GM18505 (cell line): ENCODE results near the gene TMEM225B.
A peak's percentile ranks its signal among the peaks of the same experiment; 100 is the strongest.

Experiments
- ATAC-seq: cut with Tn5 transposase; IDR thresholded peaks from one replicate; pipeline ENCODE4 v1.9.1; 2021; ENCODE audit not compliant: unreplicated experiment
- POLR2A ChIP-seq: IDR thresholded peaks from 4 replicates; pipeline ENCODE4 v1.6.1; 2011; ENCODE audit warnings: borderline replicate concordance; ENCODE audit not compliant: insufficient read depth, insufficient read length; ENCODE audit errors: extremely low read depth

TMEM225B gene

GRCh38 chr7:99599836-99600235, 1.8 kb downstream of the TMEM225B start:
- no peak for TF ChIP-seq POLR2A
- no peak for ATAC-seq

GRCh38 chr7:99601656-99602310, 3.7 kb downstream of the TMEM225B start:
- TF ChIP-seq POLR2A = no peak
- no peak for ATAC-seq

DNA sequence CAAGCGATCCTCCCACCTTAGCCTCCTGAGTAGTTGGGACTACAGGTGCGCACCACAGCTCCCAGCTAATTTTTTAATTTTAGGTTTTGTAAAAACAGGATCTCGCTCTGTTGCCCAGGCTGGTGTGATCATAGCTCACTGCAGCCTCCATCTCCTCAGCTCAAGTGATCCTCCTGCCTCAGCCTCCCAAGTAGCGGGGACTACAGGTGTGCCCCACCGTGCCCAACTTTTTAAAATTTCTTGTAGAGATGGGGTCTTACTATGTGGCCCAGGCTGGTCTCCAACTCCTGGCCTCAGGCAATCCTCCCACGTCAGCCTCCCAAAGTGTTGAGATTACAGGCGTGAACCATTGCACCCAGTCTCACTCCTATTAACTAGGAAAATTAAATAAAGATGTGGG, 7.5 kb downstream of the TMEM225B start:
- TF ChIP-seq POLR2A = no peak
- no peak for ATAC-seq

GRCh38 chr7:99606531-99606930, 8.5 kb downstream of the TMEM225B start:
- no peak for TF ChIP-seq POLR2A
- ATAC-seq = no peak

DNA sequence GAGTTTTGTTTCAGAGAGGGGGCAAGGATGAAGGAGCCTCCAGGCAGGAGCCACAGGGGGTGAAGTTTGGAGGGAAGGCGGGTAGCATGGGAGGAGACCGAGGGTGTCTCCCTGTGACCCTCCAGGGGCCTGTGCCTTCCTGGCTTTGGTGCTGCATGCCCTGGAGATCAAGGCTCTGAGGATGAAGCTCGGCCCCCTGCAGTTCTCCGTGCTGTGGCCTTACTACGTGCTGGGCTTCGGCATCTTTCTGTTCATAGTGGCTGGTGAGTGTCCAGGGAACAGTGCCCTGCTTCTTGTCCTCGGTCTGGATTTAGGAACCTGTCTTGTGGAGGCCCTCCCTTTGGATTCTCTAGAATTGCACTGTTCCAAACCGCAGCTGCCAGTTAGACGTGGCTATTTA, 9.5 kb downstream of the TMEM225B start:
- ATAC-seq = no peak
- TF ChIP-seq POLR2A = no peak

- TF ChIP-seq POLR2A = no peak
Measured at GRCh38 chr7:99614495-99614894, 16.4 kb downstream of the TMEM225B start.

GRCh38 chr7:99615989-99616358, 17.9 kb downstream of the TMEM225B start:
- no peak for TF ChIP-seq POLR2A
- ATAC-seq = no peak

More at GRCh38 chr7:99614495-99614894, 16.4 kb downstream of the TMEM225B start:
- no peak for ATAC-seq

- TF ChIP-seq POLR2A = peak; percentile 89
- ATAC-seq = peak; percentile 92
Measured at GRCh38 chr7:99616359-99617191, 18.5 kb downstream of the TMEM225B start, which contains the start of gene ZSCAN25. Gene ZSCAN25 (plus strand): TSS chr7:99616946. CDS start chr7:99619607, 2,661 bp downstream.

- peak; percentile 49 for ATAC-seq
- no peak for TF ChIP-seq POLR2A
Measured at GRCh38 chr7:99617192-99617781, 19.2 kb downstream of the TMEM225B start.

DNA sequence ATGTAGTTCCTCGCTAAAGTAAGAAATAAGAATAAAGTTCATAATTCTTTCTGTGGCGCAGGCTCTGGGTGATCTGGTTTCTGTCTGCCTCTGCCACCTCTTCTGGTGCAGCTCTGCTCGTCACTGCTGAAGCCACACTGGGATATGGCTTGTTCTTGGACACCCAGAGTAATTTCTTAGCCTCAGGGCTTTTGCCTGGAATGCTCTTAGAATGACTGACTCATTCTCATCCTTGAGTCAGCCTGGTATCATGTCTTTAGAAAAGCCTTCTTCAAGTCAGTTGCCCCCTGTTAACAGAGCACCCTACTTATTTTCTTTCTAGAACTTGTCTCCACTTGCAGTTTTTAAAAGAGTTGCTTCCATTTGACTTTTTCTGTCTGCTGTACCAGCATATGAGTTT, 20.7 kb downstream of the TMEM225B start:
- TF ChIP-seq POLR2A = no peak
- no peak for ATAC-seq

GRCh38 chr7:99619571-99620130, 21.6 kb downstream of the TMEM225B start:
- ATAC-seq = no peak
- TF ChIP-seq POLR2A = no peak

DNA sequence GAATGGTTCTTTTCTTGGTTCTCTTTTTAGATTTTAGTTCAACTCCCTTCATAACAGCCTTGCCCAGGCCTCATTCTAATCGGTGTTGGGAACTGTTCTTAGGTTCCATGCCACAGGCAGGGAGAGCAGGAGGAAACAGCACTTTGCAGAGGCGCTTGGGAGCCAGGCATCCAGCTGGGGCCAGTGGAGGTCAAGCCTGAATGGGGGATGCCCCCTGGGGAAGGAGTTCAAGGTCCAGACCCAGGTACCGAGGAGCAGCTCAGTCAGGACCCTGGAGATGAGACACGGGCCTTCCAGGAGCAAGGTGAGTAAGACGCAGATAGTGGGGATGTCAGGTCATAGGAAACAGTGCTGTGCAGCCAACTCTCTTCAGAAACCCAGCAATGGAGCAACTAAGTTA, 23.2 kb downstream of the TMEM225B start:
- no peak for ATAC-seq
- TF ChIP-seq POLR2A = no peak

- no peak for ATAC-seq
- TF ChIP-seq POLR2A = no peak
Measured at GRCh38 chr7:99622596-99622995, 24.5 kb downstream of the TMEM225B start.

DNA sequence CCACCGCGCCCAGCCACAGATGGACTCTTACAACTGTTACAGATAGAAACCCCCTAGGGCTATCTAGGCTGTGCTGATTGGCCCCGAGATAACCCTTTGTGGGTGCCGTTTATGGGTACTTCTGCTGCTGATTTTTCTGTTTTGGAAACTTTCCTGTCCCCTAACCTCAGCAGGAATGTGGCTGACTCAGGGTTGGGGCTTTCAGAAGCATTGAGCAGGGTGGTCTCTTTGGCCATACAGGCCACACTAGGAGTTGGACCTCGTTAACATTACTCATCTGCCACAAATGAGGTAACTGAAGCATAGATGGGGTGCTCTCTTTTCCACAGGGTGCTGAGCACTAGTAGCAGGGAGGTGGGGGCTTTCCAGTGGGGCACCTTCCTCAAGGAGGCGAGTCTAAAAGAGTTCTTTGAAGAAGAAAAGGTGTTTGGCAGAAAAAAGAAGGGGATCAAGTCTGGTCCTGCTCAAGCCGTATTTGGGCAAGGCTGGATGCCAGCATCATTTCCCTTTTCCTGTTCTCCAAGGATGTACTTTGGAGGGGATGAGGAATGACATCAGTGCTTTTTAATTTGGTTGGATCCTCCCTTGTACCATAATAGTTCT, 25.1 kb downstream of the TMEM225B start:
- TF ChIP-seq POLR2A = no peak
- ATAC-seq = no peak
